ENCODE data around the gene OR4D9.
"Not testable (repeated sequence)": the region's sequence is repeated elsewhere in the genome, so short reads cannot be mapped to it uniquely, and the experiment has no call there.

The OR4D9 gene

GRCh38 chr11:59510941-59511589 is at the start of gene OR4D9:
Gene OR4D9 (plus strand): TSS chr11:59511539. CDS start chr11:59514913, 3,374 bp downstream.
- DNase-seq (ENCODE audit: low read depth), result no peak

GRCh38 chr11:59463190-59463641 is 48.1 kb upstream of the OR4D9 start:
- peak; percentile 4 for DNase-seq (ENCODE audit: low read depth)

- DNase-seq (ENCODE audit: low read depth), result no peak
Measured at GRCh38 chr11:59473015-59473414, 38.3 kb upstream of the OR4D9 start, which contains the start of gene OR4D10. Gene OR4D10 (plus strand): TSS chr11:59473315. CDS start chr11:59477430, 4,115 bp downstream.

- no peak for DNase-seq (ENCODE audit: low read depth)
Measured at GRCh38 chr11:59475176-59475575, 36.2 kb upstream of the OR4D9 start.

- no peak for DNase-seq (ENCODE audit: low read depth)
Measured at GRCh38 chr11:59479906-59480305, 31.4 kb upstream of the OR4D9 start.

GRCh38 chr11:59480359-59480758 is 31.0 kb upstream of the OR4D9 start:
- no peak for DNase-seq (ENCODE audit: low read depth)

GRCh38 chr11:59501931-59502330 is 9.4 kb upstream of the OR4D9 start:
- no peak for DNase-seq (ENCODE audit: low read depth)

GRCh38 chr11:59503276-59503675 is 8.1 kb upstream of the OR4D9 start, which contains the start of gene OR4D11:
Gene OR4D11 (plus strand): TSS chr11:59503576. CDS start chr11:59503576, 0 bp downstream.
- no peak for DNase-seq (ENCODE audit: low read depth)

- DNase-seq (ENCODE audit: low read depth), result no peak
Measured at GRCh38 chr11:59511675-59512074, 336 bp downstream of the OR4D9 start.

GRCh38 chr11:59520139-59520538 is 8.8 kb downstream of the OR4D9 start:
- DNase-seq (ENCODE audit: low read depth), result not testable (repeated sequence)

GRCh38 chr11:59520741-59521140 is 9.4 kb downstream of the OR4D9 start:
- no peak for DNase-seq (ENCODE audit: low read depth)

- DNase-seq (ENCODE audit: low read depth), result no peak
Measured at GRCh38 chr11:59523541-59523940, 12.2 kb downstream of the OR4D9 start.

GRCh38 chr11:59528711-59529110 is 17.4 kb downstream of the OR4D9 start:
- no peak for DNase-seq (ENCODE audit: low read depth)

- DNase-seq (ENCODE audit: low read depth), result no peak
Measured at GRCh38 chr11:59532620-59533019, 21.3 kb downstream of the OR4D9 start.

GRCh38 chr11:59534676-59535075 is 23.3 kb downstream of the OR4D9 start:
- DNase-seq (ENCODE audit: low read depth), result no peak

GRCh38 chr11:59542142-59542810 is 30.9 kb downstream of the OR4D9 start:
- DNase-seq (ENCODE audit: low read depth), result no peak

GRCh38 chr11:59543713-59544112 is 32.4 kb downstream of the OR4D9 start:
- not testable (repeated sequence) for DNase-seq (ENCODE audit: low read depth)

- no peak for DNase-seq (ENCODE audit: low read depth)
Measured at GRCh38 chr11:59544869-59545178, 33.5 kb downstream of the OR4D9 start.

- peak; percentile 36 for DNase-seq (ENCODE audit: low read depth)
Measured at GRCh38 chr11:59545179-59546020, 34.1 kb downstream of the OR4D9 start.

GRCh38 chr11:59547605-59548308 is 36.4 kb downstream of the OR4D9 start:
- peak; percentile 4 for DNase-seq (ENCODE audit: low read depth)

GRCh38 chr11:59548309-59548656 is 36.9 kb downstream of the OR4D9 start:
- DNase-seq (ENCODE audit: low read depth), result no peak

GRCh38 chr11:59550368-59550841 is 39.1 kb downstream of the OR4D9 start:
- peak; percentile 94 for DNase-seq (ENCODE audit: low read depth)
